GM12892 (cell line): ENCODE measurements around the gene ABCG8.

Experiments
- DNase-seq: peaks from one replicate; pipeline ENCODE4 v3.0.0; 2011; ENCODE audit not compliant: insufficient read length
- FAIRE-seq: peaks from 2 replicates; lab custom pipeline; 2011; peaks lifted over from hg19 to GRCh38; lab: Jason Lieb, UNC
- POLR2A ChIP-seq: IDR thresholded peaks from 2 replicates; pipeline ENCODE4 v1.6.1; 2011; ENCODE audit warnings: low read depth, low read length, control low read depth
- POLR2AphosphoS5 ChIP-seq: IDR thresholded peaks from 2 replicates; pipeline ENCODE4 v1.6.1; 2011; ENCODE audit warnings: low read depth, low read length, control low read depth
- TAF1 ChIP-seq: IDR thresholded peaks from 2 replicates; pipeline ENCODE4 v1.6.1; 2011; ENCODE audit warnings: low read depth, mild to moderate bottlenecking, control low read depth, low read length, borderline replicate concordance

ABCG8 gene

DNA sequence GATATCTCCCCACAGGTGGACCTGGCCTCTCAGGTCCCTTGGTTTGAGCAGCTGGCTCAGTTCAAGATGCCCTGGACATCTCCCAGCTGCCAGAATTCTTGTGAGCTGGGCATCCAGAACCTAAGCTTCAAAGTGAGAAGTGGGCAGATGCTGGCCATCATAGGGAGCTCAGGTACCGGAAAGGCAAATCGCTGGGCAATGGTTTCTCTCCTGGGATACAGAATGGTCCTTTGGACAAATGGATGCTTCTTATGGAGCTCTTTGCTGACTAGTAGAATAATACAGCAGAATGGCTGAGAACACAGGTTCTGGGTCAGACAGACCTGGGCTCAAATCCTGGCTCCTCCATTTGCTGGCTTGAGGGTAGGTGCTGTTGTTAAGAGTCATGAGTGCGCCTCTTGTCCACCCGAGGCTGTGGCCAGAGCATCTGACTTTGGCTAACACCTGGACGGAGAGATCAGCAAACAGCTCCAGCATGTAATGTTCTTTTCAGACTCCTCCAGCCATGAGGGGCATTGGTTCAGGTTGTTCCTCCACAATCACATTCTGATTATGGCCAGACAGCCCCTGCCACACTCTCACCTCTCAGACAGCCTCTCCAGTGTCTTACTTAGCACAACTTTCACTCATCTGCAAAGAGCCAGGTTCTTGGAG lies 7.5 kb downstream of the ABCG8 start:
- no peak for DNase-seq
- no peak for FAIRE-seq
- no peak for TF ChIP-seq POLR2AphosphoS5

- no peak for TF ChIP-seq POLR2A
- no peak for TF ChIP-seq TAF1
- no peak for TF ChIP-seq POLR2AphosphoS5
- FAIRE-seq (no peak), DNase-seq (no peak)
Observed at GRCh38 chr2:43848214-43848613, 9.4 kb downstream of the ABCG8 start.

- TF ChIP-seq POLR2A (no peak), TAF1 (no peak)
- DNase-seq (no peak), FAIRE-seq (no peak)
Observed at GRCh38 chr2:43851011-43851980, 12.5 kb downstream of the ABCG8 start.

DNA sequence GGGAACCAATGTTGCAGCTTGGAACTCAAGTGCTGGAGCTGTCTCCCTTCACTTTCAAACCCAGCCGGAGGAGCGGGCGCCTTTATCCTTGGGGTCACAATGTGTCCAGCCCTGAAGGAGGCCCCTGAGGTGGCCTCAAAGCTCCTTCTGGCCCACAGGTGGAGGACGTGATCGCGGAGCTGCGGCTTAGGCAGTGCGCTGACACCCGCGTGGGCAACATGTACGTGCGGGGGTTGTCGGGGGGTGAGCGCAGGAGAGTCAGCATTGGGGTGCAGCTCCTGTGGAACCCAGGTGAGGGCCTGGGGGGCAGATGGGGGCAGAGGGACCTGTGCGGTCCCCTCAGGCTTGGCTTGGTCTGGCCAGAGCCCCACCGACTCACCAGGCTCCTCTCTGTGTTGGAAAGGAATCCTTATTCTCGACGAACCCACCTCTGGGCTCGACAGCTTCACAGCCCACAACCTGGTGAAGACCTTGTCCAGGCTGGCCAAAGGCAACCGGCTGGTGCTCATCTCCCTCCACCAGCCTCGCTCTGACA lies 13.5 kb downstream of the ABCG8 start:
- no peak for DNase-seq
- no peak for TF ChIP-seq POLR2AphosphoS5
- no peak for TF ChIP-seq TAF1
- TF ChIP-seq POLR2A, result no peak
- FAIRE-seq, result no peak

- no peak for DNase-seq
- no peak for FAIRE-seq
- TF ChIP-seq POLR2AphosphoS5 (no peak), POLR2A (no peak), TAF1 (no peak)
Observed at GRCh38 chr2:43853141-43854081, 14.6 kb downstream of the ABCG8 start.

- TF ChIP-seq TAF1 (no peak), POLR2AphosphoS5 (no peak), POLR2A (no peak)
- DNase-seq (no peak), FAIRE-seq (no peak)
Observed at GRCh38 chr2:43854671-43855070, 15.9 kb downstream of the ABCG8 start.

DNA sequence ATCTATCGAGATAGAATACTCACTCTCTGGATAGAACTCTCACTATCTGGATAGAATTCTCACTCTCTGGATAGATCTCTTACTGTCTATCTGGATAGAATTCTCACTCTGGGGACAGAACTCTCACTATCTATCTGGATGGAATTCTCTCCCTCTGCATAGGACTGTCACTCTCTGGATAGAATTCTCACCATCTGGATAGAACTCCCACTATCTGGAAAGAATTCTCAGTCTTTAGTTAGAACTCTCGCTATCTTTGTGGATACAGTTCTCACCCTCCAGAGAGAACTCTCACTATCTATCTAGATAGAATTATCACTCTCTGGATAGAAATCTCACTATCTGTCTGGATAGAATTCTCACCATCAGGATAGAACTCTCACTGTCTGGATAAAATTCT lies 16.5 kb downstream of the ABCG8 start:
- FAIRE-seq, result no peak
- DNase-seq, result no peak
- no peak for TF ChIP-seq POLR2AphosphoS5
- TF ChIP-seq TAF1, result no peak
- no peak for TF ChIP-seq POLR2A

DNA sequence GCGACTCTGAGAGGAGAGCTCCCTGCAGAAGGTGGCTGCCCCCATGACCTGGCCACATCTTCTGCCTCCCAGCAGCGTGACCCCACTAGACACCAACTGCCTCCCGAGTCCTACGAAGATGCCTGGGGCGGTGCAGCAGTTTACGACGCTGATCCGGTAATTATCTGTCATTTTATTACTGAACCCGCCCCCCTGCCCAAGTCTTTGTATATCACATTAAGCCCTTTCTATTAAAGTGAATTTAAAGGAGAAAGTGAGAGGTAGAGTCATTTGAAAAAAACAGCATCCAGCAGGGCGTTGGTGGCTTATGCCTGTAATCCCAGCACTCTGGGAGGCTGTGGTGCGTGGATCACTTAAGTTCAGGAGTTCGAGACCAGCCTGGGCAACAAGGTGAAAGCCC lies 33.4 kb downstream of the ABCG8 start:
- FAIRE-seq, result no peak
- no peak for DNase-seq
- no peak for TF ChIP-seq TAF1
- TF ChIP-seq POLR2A, result no peak
- no peak for TF ChIP-seq POLR2AphosphoS5

DNA sequence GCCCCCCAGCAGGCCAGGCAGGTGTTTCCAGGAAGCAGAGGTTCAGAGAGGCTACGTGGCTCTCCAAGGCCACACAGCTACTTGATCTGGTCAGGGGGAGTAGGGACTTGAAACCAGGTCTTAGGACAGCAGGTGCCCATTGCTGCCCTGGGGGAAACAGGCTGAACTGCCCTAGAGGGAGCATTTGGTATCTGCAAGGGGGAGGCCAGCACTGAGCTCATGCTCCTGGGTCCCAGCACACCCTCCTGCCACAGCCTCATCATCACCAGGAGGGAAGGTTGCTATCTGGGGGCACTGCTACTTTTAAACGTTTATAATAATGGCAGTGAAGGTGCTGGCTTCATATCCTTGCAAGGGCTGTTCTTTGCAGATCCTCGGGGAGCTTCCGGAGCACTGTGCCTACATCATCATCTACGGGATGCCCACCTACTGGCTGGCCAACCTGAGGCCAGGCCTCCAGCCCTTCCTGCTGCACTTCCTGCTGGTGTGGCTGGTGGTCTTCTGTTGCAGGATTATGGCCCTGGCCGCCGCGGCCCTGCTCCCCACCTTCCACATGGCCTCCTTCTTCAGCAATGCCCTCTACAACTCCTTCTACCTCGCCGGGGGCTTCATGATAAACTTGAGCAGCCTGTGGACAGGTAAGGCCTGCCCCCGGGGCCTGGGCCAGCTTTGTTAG lies 36.1 kb downstream of the ABCG8 start:
- no peak for FAIRE-seq
- TF ChIP-seq POLR2A (no peak), TAF1 (no peak), POLR2AphosphoS5 (no peak)
- DNase-seq, result no peak

DNA sequence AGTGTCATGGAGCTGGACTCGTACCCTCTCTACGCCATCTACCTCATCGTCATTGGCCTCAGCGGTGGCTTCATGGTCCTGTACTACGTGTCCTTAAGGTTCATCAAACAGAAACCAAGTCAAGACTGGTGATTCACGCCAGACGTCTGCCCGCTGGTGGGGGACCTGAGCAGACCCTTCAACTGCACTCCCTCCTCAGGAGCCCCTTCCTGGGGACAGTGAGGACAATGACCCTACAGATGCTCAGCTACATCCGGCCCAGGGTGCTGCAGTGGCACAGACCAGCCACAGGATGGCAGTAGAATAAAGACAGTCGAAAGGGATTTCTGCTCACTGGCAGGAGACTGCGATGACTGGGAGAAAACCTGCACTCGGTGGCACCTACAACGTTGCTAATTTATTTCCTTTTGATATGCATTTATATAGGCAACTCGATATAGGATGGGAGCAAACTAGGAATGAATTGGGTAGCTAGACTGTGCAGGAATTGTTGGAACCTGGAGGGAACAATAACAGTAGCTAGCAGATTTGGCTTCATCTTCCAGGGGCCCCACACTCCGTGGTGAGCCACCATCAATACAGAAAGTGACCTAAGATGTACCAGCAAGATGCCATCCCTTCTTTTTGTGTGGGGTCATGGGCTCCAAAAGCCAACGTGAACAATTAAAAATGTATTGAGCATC lies 39.2 kb downstream of the ABCG8 start:
- peak; percentile 88 for FAIRE-seq
- DNase-seq, result peak; percentile 59
- TF ChIP-seq POLR2AphosphoS5, result no peak
- no peak for TF ChIP-seq TAF1
- no peak for TF ChIP-seq POLR2A

GRCh38 chr2:43879261-43879660 lies 40.5 kb downstream of the ABCG8 start:
- DNase-seq (no peak), FAIRE-seq (no peak)
- TF ChIP-seq TAF1, result no peak
- TF ChIP-seq POLR2A, result no peak
- TF ChIP-seq POLR2AphosphoS5, result no peak
